ENCODE results near the gene IL34. TPM values are rescaled to one million over a fixed set of nuclear protein-coding genes. Genes with fewer than 3 reads are reported as not detected.

IL34 gene
- total RNA-seq, 2 experiments from 2014 or later: 0.42 TPM; not detected in 1

GRCh38 chr16:70687671-70688245, 41.4 kb downstream of the IL34 start:
- no peak overlapping the region for H3K4me3 Mint-ChIP-seq
- no peaks in the 10 kb centered on the region for H3K4me1 Mint-ChIP-seq
- ATAC-seq (ENCODE audit: low read depth): no peak
- no peaks in the 10 kb centered on the region for H3K36me3 Mint-ChIP-seq
- H3K27me3 Mint-ChIP-seq: peaks cover 11% of the 10 kb centered on the region
- no peak overlapping the region for H3K27ac Mint-ChIP-seq
- no peaks in the 10 kb centered on the region for H3K9me3 Mint-ChIP-seq
- POLR2A ChIA-PET: interaction anchor here (0.7 to 1.8 kb wide), 3 partner anchors 8 to 51 kb away, joined by 4 to 5 read pairs (median 4); no protein-coding TSS in a partner anchor
- DNase-seq: no peak

- no peak for DNase-seq
- peaks cover 11% of the 10 kb centered on the region for H3K27me3 Mint-ChIP-seq
- no peak overlapping the region for H3K27ac Mint-ChIP-seq
- POLR2A ChIA-PET: interaction anchor here (1.4 to 1.8 kb wide), 2 partner anchors 8 to 51 kb away, joined by 4 to 5 read pairs; no protein-coding TSS in a partner anchor
- no peaks in the 10 kb centered on the region for H3K4me1 Mint-ChIP-seq
- no peak overlapping the region for H3K4me3 Mint-ChIP-seq
- H3K36me3 Mint-ChIP-seq: no peaks in the 10 kb centered on the region
- H3K9me3 Mint-ChIP-seq: no peaks in the 10 kb centered on the region
- ATAC-seq (ENCODE audit: low read depth): no peak
Measured at GRCh38 chr16:70688246-70688742, 41.9 kb downstream of the IL34 start.

DNA sequence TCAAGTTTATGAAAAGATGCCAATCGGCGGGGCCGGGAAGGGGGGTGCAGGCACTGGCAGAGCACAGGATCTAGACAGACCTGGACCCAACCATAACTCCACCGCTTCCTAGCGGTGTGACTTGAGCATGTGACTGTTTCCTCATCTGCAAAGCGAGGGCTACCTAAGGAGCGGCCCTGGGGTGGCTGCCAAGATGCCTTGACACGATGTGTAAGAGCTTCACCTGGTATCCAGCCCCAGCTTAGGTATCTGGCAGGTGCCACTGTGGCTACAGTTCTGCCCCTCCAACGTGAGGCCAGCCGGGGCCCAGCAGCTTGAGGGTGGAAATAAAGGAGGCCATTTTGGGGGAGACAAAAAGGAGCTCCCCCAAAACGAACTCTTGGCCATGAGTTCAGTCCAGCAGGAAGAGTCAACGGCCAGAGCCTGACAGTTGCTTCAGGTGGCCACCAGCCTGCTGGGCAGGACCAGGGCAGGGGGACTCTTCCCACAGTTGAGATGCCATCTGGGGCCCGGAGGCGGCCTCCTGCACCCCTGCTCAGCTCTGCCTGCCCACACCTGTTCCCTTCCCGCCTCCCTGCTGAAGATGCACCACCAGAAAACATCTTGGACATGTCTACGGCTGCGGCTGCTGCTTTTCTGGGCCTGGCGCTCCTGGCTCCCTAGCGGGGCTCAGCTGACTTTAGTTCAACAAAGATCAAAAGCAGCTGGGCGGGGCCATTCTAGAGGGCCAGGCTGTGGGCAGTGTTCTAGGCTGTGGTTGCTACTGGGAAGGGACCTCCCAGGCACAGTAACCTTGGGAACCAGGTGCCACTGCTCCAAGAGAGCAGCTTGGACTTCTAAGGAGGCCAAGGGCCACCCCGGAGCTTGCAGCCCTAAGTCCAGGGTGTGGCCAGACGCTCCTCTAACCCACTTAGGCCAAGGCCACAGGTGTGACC, 42.9 kb downstream of the IL34 start:
- no peak overlapping the region for H3K27ac Mint-ChIP-seq
- ATAC-seq (ENCODE audit: low read depth) (no peak), DNase-seq (no peak)
- POLR2A ChIA-PET: interaction anchor here (1.4 kb wide), 1 partner anchor 50 kb away, joined by 4 read pairs; no protein-coding TSS in a partner anchor
- H3K4me3 Mint-ChIP-seq: no peak overlapping the region
- peaks cover 11% of the 10 kb centered on the region for H3K27me3 Mint-ChIP-seq
- H3K36me3 Mint-ChIP-seq: no peaks in the 10 kb centered on the region
- H3K4me1 Mint-ChIP-seq: no peaks in the 10 kb centered on the region
- H3K9me3 Mint-ChIP-seq: no peaks in the 10 kb centered on the region

- DNase-seq (no peak), ATAC-seq (ENCODE audit: low read depth) (no peak)
- Mint-ChIP-seq H3K36me3 (no peaks in the 10 kb centered on the region), H3K9me3 (no peaks in the 10 kb centered on the region), H3K4me1 (peaks cover 2% of the 10 kb centered on the region), H3K27ac (no peak overlapping the region), H3K27me3 (peaks cover 4% of the 10 kb centered on the region), H3K4me3 (no peak overlapping the region)
- POLR2A ChIA-PET: no interaction called here
Measured at GRCh38 chr16:70689970-70690891, 43.9 kb downstream of the IL34 start.

GRCh38 chr16:70691223-70692129, 45.1 kb downstream of the IL34 start:
- Mint-ChIP-seq H3K27me3 (peaks cover 3% of the 10 kb centered on the region), H3K4me3 (no peak overlapping the region), H3K27ac (no peak overlapping the region), H3K4me1 (peaks cover 13% of the 10 kb centered on the region), H3K9me3 (no peaks in the 10 kb centered on the region), H3K36me3 (no peaks in the 10 kb centered on the region)
- DNase-seq: no peak
- POLR2A ChIA-PET: no interaction called here
- ATAC-seq (ENCODE audit: low read depth): no peak

GRCh38 chr16:70692130-70692872, 45.9 kb downstream of the IL34 start:
- H3K4me1 Mint-ChIP-seq: peaks cover 20% of the 10 kb centered on the region
- no peak overlapping the region for H3K4me3 Mint-ChIP-seq
- ATAC-seq (ENCODE audit: low read depth) (no peak), DNase-seq (no peak)
- no peak overlapping the region for H3K27ac Mint-ChIP-seq
- no peaks in the 10 kb centered on the region for H3K36me3 Mint-ChIP-seq
- no peaks in the 10 kb centered on the region for H3K9me3 Mint-ChIP-seq
- POLR2A ChIA-PET: interaction anchor here (1.1 to 1.5 kb wide), 2 partner anchors 45 to 79 kb away, joined by 3 to 5 read pairs; no protein-coding TSS in a partner anchor
- peaks cover 2% of the 10 kb centered on the region for H3K27me3 Mint-ChIP-seq

DNA sequence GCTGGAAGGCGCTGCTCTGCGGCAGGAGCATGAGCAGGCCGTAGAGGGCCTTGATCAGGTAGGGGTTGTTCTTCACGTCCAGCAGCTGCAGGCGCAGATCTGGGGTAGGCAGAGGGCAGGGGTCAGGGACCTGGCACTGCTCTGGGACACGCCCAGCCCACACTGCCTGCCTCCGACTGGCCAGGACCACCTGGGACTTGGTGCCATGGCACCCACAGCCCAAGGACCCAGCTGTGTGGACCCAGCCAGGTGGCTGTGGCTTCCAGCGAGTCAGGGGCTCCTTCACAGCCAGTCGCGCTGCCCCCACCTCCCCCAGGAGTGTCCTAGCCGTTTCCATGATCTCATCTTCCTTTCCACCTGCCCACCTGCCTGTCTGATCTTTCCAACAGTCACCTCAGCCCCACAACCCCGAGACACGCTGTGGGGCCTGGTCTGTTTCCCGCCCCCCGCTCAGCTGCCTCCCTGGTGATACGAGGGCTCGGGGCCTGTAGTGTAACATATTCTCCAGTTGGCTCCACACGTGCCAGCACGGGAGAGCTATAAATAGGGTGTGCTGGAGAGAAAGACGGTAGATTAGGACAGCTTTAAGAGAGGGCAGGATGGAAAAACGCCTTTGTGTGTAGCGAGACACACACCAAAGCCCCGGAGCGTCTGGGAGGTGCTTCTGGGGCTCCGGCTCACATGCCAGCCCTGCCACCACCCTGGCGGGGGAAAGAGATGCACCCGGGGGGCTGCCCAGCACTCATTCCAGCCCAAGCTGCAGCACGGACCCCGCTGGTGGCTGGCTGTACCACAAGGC, 46.7 kb downstream of the IL34 start:
- no peak for DNase-seq
- Mint-ChIP-seq H3K27ac (peak overlapping the region; percentile 57), H3K36me3 (no peaks in the 10 kb centered on the region), H3K27me3 (no peaks in the 10 kb centered on the region), H3K4me3 (no peak overlapping the region), H3K9me3 (no peaks in the 10 kb centered on the region), H3K4me1 (peaks cover 21% of the 10 kb centered on the region)
- no peak for ATAC-seq (ENCODE audit: low read depth)
- POLR2A ChIA-PET: interaction anchor here (1.1 to 1.5 kb wide), 2 partner anchors 44 to 78 kb away, joined by 3 to 5 read pairs; no protein-coding TSS in a partner anchor

DNA sequence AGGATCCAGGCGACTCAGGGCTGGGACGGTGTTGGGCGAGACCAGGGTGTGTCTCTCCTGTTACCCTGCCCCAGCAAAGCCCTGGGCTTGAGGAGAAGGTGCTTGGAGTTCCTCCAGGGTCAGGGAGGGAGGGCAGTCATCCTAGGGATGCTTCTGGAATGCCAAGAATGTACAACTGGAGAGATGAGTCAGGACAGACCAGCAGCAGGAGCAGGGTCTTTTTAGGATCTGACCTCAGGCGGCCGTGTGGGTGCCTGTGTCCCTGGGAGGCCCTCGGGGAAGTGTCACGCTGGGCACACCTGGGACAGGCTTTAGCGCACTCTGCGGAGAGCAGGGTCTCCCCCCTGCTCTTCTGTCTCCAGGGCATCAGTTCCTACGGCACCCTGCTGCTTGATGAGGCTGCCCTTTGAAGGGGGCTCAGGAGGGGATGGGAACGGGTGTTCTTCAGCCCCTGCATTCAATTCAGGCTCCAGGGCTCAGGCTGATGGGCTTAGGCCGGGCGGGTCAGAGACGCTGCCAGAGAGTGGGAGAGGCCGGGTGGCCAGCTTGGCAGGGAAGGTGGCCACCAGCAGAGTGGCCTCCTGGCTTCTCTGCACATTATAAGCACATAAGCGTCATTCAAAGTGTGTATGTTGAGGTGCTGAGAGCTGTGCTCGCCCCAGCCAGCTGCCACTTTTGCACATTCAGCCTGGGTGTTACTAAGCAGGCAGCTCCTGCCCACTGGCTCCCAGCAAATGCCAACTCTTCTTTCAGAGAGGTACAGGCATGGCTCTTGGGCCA, 47.9 kb downstream of the IL34 start:
- H3K36me3 Mint-ChIP-seq: peaks cover 3% of the 10 kb centered on the region
- no peak overlapping the region for H3K4me3 Mint-ChIP-seq
- POLR2A ChIA-PET: interaction anchor here (1.7 kb wide), 1 partner anchor 73 kb away, joined by 4 read pairs; no protein-coding TSS in a partner anchor
- no peak overlapping the region for H3K27ac Mint-ChIP-seq
- H3K4me1 Mint-ChIP-seq: peaks cover 21% of the 10 kb centered on the region
- no peaks in the 10 kb centered on the region for H3K27me3 Mint-ChIP-seq
- H3K9me3 Mint-ChIP-seq: no peaks in the 10 kb centered on the region
- ATAC-seq (ENCODE audit: low read depth): no peak
- DNase-seq: no peak

DNA sequence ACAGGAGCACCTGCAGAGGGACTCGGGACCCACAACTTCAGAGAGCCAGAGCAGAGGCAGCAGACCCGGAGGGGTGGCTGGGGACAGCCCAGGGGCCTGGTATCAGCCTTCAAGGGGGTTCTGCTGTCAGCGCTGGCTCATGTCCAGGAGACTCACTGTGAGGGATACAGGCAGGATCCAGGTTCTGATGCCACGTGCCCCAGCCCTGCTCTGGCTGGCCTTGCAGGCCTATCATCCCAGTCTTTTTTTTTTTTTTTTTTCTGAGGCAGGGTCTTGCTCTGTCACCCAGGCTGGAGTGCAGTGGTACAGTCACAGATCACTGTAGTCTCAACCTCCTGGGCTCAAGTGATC, 48.5 kb downstream of the IL34 start:
- H3K27ac Mint-ChIP-seq: peak overlapping the region; percentile 93
- ATAC-seq (ENCODE audit: low read depth) (no peak), DNase-seq (no peak)
- POLR2A ChIA-PET: interaction anchor here (0.6 to 3.1 kb wide), 4 partner anchors 11 to 73 kb away, joined by 3 to 37 read pairs (median 4); no protein-coding TSS in a partner anchor
- H3K9me3 Mint-ChIP-seq: no peaks in the 10 kb centered on the region
- peaks cover 3% of the 10 kb centered on the region for H3K36me3 Mint-ChIP-seq
- no peaks in the 10 kb centered on the region for H3K27me3 Mint-ChIP-seq
- no peak overlapping the region for H3K4me3 Mint-ChIP-seq
- H3K4me1 Mint-ChIP-seq: peaks cover 21% of the 10 kb centered on the region

- DNase-seq: peak; percentile 70
- H3K27ac Mint-ChIP-seq: peak overlapping the region; percentile 93
- POLR2A ChIA-PET: interaction anchor here (0.6 to 3.1 kb wide), 9 partner anchors 8 to 173 kb away, joined by 3 to 37 read pairs (median 3); partner anchors contain the start of gene COG4
Measured at GRCh38 chr16:70695331-70696070, 49.1 kb downstream of the IL34 start.

More at GRCh38 chr16:70695331-70696070, 49.1 kb downstream of the IL34 start:
- H3K4me1 Mint-ChIP-seq: peaks cover 21% of the 10 kb centered on the region
- no peaks in the 10 kb centered on the region for H3K9me3 Mint-ChIP-seq
- peaks cover 3% of the 10 kb centered on the region for H3K36me3 Mint-ChIP-seq
- ATAC-seq (ENCODE audit: low read depth): peak; percentile 58
- H3K4me3 Mint-ChIP-seq: peak overlapping the region; percentile 67
- H3K27me3 Mint-ChIP-seq: no peaks in the 10 kb centered on the region

All from activated naive CD8-positive, alpha-beta T cell treated with anti-CD3 and anti-CD28 coated beads, Interleukin-2, amount 10 ng/mL, durations not matched to agents 7 days and 5 days (primary cell).